ENCODE results near the gene EFNA4. TPM values are rescaled to one million over a fixed set of nuclear protein-coding genes. Genes with fewer than 3 reads are reported as not detected.

Gene EFNA4
- polyA plus RNA-seq, 2 of the 4 experiments (the other 2 are of a cell fraction), result 3.1 to 8.7 TPM

- TF ChIP-seq KDM5A (IDR thresholded peaks at IDR 0.05) (no peak), NFE2L2 (conservative IDR thresholded peaks at IDR 0.05; ENCODE audit: low read length) (no peak), BCL3 (IDR thresholded peaks at IDR 0.05) (no peak), REST (IDR thresholded peaks at IDR 0.05) (no peak)
- TF ChIP-seq, protein P1, sequence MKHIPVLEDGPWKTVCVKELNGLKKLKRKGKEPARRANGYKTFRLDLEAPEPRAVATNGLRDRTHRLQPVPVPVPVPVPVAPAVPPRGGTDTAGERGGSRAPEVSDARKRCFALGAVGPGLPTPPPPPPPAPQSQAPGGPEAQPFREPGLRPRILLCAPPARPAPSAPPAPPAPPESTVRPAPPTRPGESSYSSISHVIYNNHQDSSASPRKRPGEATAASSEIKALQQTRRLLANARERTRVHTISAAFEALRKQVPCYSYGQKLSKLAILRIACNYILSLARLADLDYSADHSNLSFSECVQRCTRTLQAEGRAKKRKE (CRISPR knock-in tag; IDR thresholded peaks at IDR 0.05; ENCODE audit: low read depth), result no peak
Measured at GRCh38 chr1:155062702-155063411, 683 bp upstream of the EFNA4 start (continued).

- WGBS (ENCODE audit: missing lambda C conversion rate), result 12% methylated on average over 13 of the region's 14 CpGs
- H3K4me3 ChIP-seq, result peak overlapping the region; percentile 77
- peak overlapping the region; percentile 91 for H3K4me2 ChIP-seq
- ChIA-PET POLR2A (interaction anchor here (1.0 to 1.6 kb wide), 2 partner anchors 90 to 103 kb away, joined by 3 to 5 read pairs; partner anchors contain the start of genes CKS1B and PYGO2), CTCF (interaction anchor here (0.6 to 27.3 kb wide), 5 partner anchors 6 to 295 kb away, joined by 3 to 350 read pairs (median 319); partner anchors contain the start of genes ADAM15, EFNA3 and EFNA4)
- TF ChIP-seq HEYL (CRISPR knock-in tag; IDR thresholded peaks at IDR 0.05), result no peak
- no peak for TF ChIP-seq EHMT2 (IDR thresholded peaks at IDR 0.05; ENCODE audit: low read depth)
- no peak for TF ChIP-seq TFCP2L1 (CRISPR knock-in tag; IDR thresholded peaks at IDR 0.05)
- TF ChIP-seq, protein P2, sequence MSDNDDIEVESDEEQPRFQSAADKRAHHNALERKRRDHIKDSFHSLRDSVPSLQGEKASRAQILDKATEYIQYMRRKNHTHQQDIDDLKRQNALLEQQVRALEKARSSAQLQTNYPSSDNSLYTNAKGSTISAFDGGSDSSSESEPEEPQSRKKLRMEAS (IDR thresholded peaks at IDR 0.05), result no peak
- TF ChIP-seq HOXB13 (CRISPR knock-in tag; IDR thresholded peaks at IDR 0.05; ENCODE audit: low read depth), result no peak
- peak; percentile 90 for TF ChIP-seq ESRRA (IDR thresholded peaks at IDR 0.05; ENCODE audit: borderline replicate concordance, low read length)
- TF ChIP-seq BHLHE40 (IDR thresholded peaks at IDR 0.05; ENCODE audit: low read depth, low read length), result no peak
- TF ChIP-seq KDM5A (IDR thresholded peaks at IDR 0.05), result no peak
- no peak for TF ChIP-seq RNF2 (IDR thresholded peaks at IDR 0.05; ENCODE audit: borderline replicate concordance, low read depth)
- TF ChIP-seq, protein P3, sequence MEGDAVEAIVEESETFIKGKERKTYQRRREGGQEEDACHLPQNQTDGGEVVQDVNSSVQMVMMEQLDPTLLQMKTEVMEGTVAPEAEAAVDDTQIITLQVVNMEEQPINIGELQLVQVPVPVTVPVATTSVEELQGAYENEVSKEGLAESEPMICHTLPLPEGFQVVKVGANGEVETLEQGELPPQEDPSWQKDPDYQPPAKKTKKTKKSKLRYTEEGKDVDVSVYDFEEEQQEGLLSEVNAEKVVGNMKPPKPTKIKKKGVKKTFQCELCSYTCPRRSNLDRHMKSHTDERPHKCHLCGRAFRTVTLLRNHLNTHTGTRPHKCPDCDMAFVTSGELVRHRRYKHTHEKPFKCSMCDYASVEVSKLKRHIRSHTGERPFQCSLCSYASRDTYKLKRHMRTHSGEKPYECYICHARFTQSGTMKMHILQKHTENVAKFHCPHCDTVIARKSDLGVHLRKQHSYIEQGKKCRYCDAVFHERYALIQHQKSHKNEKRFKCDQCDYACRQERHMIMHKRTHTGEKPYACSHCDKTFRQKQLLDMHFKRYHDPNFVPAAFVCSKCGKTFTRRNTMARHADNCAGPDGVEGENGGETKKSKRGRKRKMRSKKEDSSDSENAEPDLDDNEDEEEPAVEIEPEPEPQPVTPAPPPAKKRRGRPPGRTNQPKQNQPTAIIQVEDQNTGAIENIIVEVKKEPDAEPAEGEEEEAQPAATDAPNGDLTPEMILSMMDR (IDR thresholded peaks at IDR 0.05), result no peak
- TF ChIP-seq RFX5 (IDR thresholded peaks at IDR 0.05), result no peak
- TF ChIP-seq KDM1A (IDR thresholded peaks at IDR 0.05; ENCODE audit: low read depth), result 0 out of 2 replicates have a peak, but pooled peaks have one; percentile 74
- TF ChIP-seq RAD21 (conservative IDR thresholded peaks at IDR 0.05 in 1 of 2, IDR thresholded peaks at IDR 0.05 in 1 of 2), result no peak
- peak in 1 of 2 experiments; percentile 49 for DNase-seq (ENCODE audit: low read depth in 1 of 2, low spot score in 1 of 2)
- FAIRE-seq, result no peak
- no peaks in the 10 kb centered on the region for H3K9me3 ChIP-seq
- peak overlapping the region; percentile 81 to 91 for H3K27ac ChIP-seq
- ATAC-seq, result peak; percentile 16 to 30
- peaks cover 23% of the 10 kb centered on the region for H3K4me1 ChIP-seq
Measured at GRCh38 chr1:155064111-155064831, 731 bp downstream of the EFNA4 start.

Measured in A549 (cell line).